Panc1 (cell line): ENCODE data around the gene IL2RA.

ENCODE experiments used
- CTCF ChIP-seq: fragments of 450-650 bp; IDR thresholded peaks from 2 replicates; pipeline ENCODE4 v1.5.1; 2017; ENCODE audit warnings: mild to moderate bottlenecking
- POLR2AphosphoS5 ChIP-seq: IDR thresholded peaks from 2 replicates; pipeline ENCODE4 v1.6.1; 2012; ENCODE audit warnings: mild to moderate bottlenecking, low read depth, low read length, moderate library complexity
- REST ChIP-seq, 2 experiments: IDR thresholded peaks; 2 replicates each; pipeline ENCODE4 v1.6.1; 2011 to 2012; ENCODE audit warnings: low read depth in 2 of 2, control low read depth in 1 of 2, low read length in 1 of 2, mild to moderate bottlenecking in 1 of 2, moderate library complexity in 1 of 2; ENCODE audit not compliant: insufficient read depth in 1 of 2

- no peak for TF ChIP-seq CTCF
- no peak for TF ChIP-seq REST (IDR thresholded peaks at IDR 0.05; ENCODE audit: insufficient read depth in 1 of 2, low read depth in 2 of 2, low read length in 1 of 2)
- no peak for TF ChIP-seq POLR2AphosphoS5
Observed at GRCh38 chr10:6056411-6057135, 5.6 kb downstream of the IL2RA start.
